GM21619 (cell line): Measurements from ENCODE around the gene CIC.

Source experiments
- ATAC-seq: cut with Tn5 transposase; IDR thresholded peaks from one replicate; pipeline ENCODE4 v1.9.1; 2021; ENCODE audit not compliant: unreplicated experiment

Gene CIC

GRCh38 chr19:42275103-42275502, 6.1 kb downstream of the CIC start:
- no peak for ATAC-seq

- no peak for ATAC-seq
Observed at GRCh38 chr19:42275517-42275916, 6.5 kb downstream of the CIC start.

GRCh38 chr19:42276284-42276683, 7.2 kb downstream of the CIC start:
- no peak for ATAC-seq

- ATAC-seq, result no peak
Observed at GRCh38 chr19:42276821-42277220, 7.8 kb downstream of the CIC start.

- ATAC-seq, result no peak
Observed at GRCh38 chr19:42277821-42278451, 8.9 kb downstream of the CIC start.

GRCh38 chr19:42278452-42279154, 9.6 kb downstream of the CIC start:
- ATAC-seq, result no peak

GRCh38 chr19:42279155-42279901, 10.3 kb downstream of the CIC start:
- no peak for ATAC-seq

GRCh38 chr19:42279902-42280814, 11.1 kb downstream of the CIC start:
- peak; percentile 27 for ATAC-seq

- ATAC-seq, result no peak
Observed at GRCh38 chr19:42280815-42281145, 11.7 kb downstream of the CIC start.

- ATAC-seq, result no peak
Observed at GRCh38 chr19:42281146-42281826, 12.2 kb downstream of the CIC start.

GRCh38 chr19:42281827-42282762, 13.0 kb downstream of the CIC start:
- ATAC-seq, result no peak

GRCh38 chr19:42282819-42283187, 13.8 kb downstream of the CIC start:
- no peak for ATAC-seq

GRCh38 chr19:42283188-42284065, 14.4 kb downstream of the CIC start:
- peak; percentile 42 for ATAC-seq

- peak; percentile 21 for ATAC-seq
Observed at GRCh38 chr19:42284066-42284501, 15.0 kb downstream of the CIC start.

- ATAC-seq, result no peak
Observed at GRCh38 chr19:42284591-42285341, 15.7 kb downstream of the CIC start.

- no peak for ATAC-seq
Observed at GRCh38 chr19:42285541-42285941, 16.5 kb downstream of the CIC start.

GRCh38 chr19:42285988-42286348, 16.9 kb downstream of the CIC start:
- ATAC-seq, result no peak
